HepG2 (cell line): ENCODE results near the gene LRRC8E. TPM values are rescaled to one million over a fixed set of nuclear protein-coding genes. Genes with fewer than 3 reads are reported as not detected.

Source experiments
- BRD4 ChIP-seq: sonication (generic); formaldehyde crosslinking; IDR thresholded peaks from 2 replicates; pipeline ENCODE4 v1.4.0; 2020; ENCODE audit warnings: missing genetic modification reagents
- PHF21A ChIP-seq: sonication (generic); formaldehyde crosslinking; IDR thresholded peaks from 2 replicates; pipeline ENCODE4 v1.5.0; 2020; ENCODE audit warnings: mild to moderate bottlenecking, missing genetic modification reagents
- ZNF644 ChIP-seq: IDR thresholded peaks from 2 replicates; pipeline ENCODE4 v1.6.1; 2016; ENCODE audit warnings: low read depth
- ZNF652 ChIP-seq: IDR thresholded peaks from 2 replicates; pipeline ENCODE4 v1.6.1; 2016; ENCODE audit warnings: low read depth, borderline replicate concordance
- polyA plus RNA-seq, 8 experiments: library from polyadenylated mRNA; depleted of rRNA in 3 of 8; stranded (reverse) in 7 of 8; unstranded in 1 of 8; fragments of >200 nt; fragmentation: Illumina TruSeq in 4 of 8; extraction: Trizol in 4 of 8; gene quantifications; 2 replicates each; pipeline versions ENCODE4 v1.2.1 to v1.2.3, GENCODE V29; 2011 to 2016; ENCODE audit warnings: low read depth in 4 of 8, missing spikeins in 1 of 8, mixed read lengths in 1 of 8; ENCODE audit not compliant: insufficient read depth in 1 of 8
- total RNA-seq, 5 experiments: library from RNA; depleted of rRNA; stranded (reverse); fragments of >200 nt; fragmentation: Illumina TruSeq; extraction: Trizol; gene quantifications; 2 replicates each; pipeline ENCODE4 v1.2.3, GENCODE V29; 2016; ENCODE audit warnings: low read depth in 1 of 5
- TF ChIP-seq, protein P1 (sequence below): sonication (generic); formaldehyde crosslinking; IDR thresholded peaks from one replicate; pipeline ENCODE4 v1.5.1; 2020; ENCODE audit warnings: mild to moderate bottlenecking, missing genetic modification reagents; ENCODE audit errors: not compliant biosample characterization

The LRRC8E gene
- total and polyA plus RNA-seq, 2 of the 13 experiments (the other 11 are each of a cell fraction or from before 2014, with no cell fraction given), result 8.0 to 10.3 TPM

- TF ChIP-seq BRD4 (CRISPR knock-in tag) (peak; percentile 57), ZNF644 (CRISPR knock-in tag) (no peak), PHF21A (no peak; the same call in 1 of the 2 replicates), ZNF652 (CRISPR knock-in tag) (no peak)
- TF ChIP-seq, protein P1, sequence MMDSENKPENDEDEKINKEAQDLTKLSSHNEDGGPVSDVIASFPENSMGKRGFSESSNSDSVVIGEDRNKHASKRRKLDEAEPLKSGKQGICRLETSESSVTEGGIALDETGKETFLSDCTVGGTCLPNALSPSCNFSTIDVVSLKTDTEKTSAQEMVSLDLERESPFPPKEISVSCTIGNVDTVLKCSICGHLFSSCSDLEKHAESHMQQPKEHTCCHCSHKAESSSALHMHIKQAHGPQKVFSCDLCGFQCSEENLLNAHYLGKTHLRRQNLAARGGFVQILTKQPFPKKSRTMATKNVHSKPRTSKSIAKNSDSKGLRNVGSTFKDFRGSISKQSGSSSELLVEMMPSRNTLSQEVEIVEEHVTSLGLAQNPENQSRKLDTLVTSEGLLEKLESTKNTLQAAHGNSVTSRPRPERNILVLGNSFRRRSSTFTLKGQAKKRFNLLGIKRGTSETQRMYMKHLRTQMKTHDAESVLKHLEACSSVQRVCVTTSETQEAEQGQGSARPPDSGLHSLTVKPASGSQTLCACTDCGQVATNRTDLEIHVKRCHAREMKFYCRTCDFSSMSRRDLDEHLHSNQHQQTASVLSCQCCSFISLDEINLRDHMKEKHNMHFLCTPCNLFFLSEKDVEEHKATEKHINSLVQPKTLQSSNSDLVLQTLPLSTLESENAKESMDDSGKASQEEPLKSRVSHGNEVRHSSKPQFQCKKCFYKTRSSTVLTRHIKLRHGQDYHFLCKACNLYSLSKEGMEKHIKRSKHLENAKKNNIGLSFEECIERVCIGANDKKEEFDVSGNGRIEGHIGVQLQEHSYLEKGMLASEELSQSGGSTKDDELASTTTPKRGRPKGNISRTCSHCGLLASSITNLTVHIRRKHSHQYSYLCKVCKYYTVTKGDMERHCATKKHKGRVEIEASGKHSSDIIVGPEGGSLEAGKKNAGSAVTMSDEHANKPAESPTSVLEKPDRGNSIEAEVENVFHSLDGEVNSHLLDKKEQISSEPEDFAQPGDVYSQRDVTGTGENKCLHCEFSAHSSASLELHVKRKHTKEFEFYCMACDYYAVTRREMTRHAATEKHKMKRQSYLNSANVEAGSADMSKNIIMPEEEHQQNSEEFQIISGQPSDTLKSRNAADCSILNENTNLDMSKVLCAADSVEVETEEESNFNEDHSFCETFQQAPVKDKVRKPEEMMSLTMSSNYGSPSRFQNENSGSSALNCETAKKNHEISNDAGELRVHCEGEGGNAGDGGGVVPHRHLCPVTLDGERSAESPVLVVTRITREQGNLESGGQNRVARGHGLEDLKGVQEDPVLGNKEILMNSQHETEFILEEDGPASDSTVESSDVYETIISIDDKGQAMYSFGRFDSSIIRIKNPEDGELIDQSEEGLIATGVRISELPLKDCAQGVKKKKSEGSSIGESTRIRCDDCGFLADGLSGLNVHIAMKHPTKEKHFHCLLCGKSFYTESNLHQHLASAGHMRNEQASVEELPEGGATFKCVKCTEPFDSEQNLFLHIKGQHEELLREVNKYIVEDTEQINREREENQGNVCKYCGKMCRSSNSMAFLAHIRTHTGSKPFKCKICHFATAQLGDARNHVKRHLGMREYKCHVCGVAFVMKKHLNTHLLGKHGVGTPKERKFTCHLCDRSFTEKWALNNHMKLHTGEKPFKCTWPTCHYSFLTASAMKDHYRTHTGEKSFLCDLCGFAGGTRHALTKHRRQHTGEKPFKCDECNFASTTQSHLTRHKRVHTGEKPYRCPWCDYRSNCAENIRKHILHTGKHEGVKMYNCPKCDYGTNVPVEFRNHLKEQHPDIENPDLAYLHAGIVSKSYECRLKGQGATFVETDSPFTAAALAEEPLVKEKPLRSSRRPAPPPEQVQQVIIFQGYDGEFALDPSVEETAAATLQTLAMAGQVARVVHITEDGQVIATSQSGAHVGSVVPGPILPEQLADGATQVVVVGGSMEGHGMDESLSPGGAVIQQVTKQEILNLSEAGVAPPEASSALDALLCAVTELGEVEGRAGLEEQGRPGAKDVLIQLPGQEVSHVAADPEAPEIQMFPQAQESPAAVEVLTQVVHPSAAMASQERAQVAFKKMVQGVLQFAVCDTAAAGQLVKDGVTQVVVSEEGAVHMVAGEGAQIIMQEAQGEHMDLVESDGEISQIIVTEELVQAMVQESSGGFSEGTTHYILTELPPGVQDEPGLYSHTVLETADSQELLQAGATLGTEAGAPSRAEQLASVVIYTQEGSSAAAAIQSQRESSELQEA (CRISPR knock-in tag), result peak; percentile 83
These were observed 15.1 kb downstream of the LRRC8E start, which contains the start of gene MAP2K7 (continued) for GRCh38 chr19:7903244-7904073.
